GM12878 (cell line): ENCODE measurements around the gene SMARCB1. TPM values are rescaled to one million over a fixed set of nuclear protein-coding genes. Genes with fewer than 3 reads are reported as not detected.

ENCODE experiments used
- ATAC-seq: fragments of 200-7000 bp; cut with Tn5 transposase; 3 replicates; pipeline ENCODE4 v1.9.1; 2020; ENCODE audit warnings: mild to moderate bottlenecking, moderate library complexity
- BruUV-seq: library from RNA; stranded (reverse); fragments of 400-500 nt; replicated peaks from 2 replicates; lab custom pipeline; 2021; lab: Mats Ljungman, UMichigan
- CTCF ChIA-PET: fragments of 300-600 bp; sonication (Branson Sonifier 250); formaldehyde crosslinking; extraction: SDS; loops from one replicate; lab custom pipeline; 2021; ENCODE audit warnings: inconsistent platforms; lab: Yijun Ruan, JAX
- POLR2A ChIA-PET: fragments of 350-600 bp; formaldehyde crosslinking; extraction: SDS; loops from one replicate; lab custom pipeline; 2021; ENCODE audit warnings: inconsistent platforms; lab: Charles Lee
- RAD21 ChIA-PET: fragments of 300-600 bp; sonication (Branson Sonifier 250); formaldehyde crosslinking; loops from one replicate; lab custom pipeline; 2023; ENCODE audit warnings: antibody characterized with exemption; ENCODE audit not compliant: unreplicated experiment; lab: Charles Lee
- SMC1A ChIA-PET: fragments of 300-600 bp; sonication (Branson Sonifier 250); formaldehyde crosslinking; loops from one replicate; lab custom pipeline; 2023; ENCODE audit not compliant: unreplicated experiment, uncharacterized antibody; lab: Charles Lee
- DNase-seq: peaks from one replicate; pipeline ENCODE4 v3.0.0-alpha.2; 2011; ENCODE audit warnings: low read depth, low spot score
- FAIRE-seq: peaks from 3 replicates; lab custom pipeline; 2011; peaks lifted over from hg19 to GRCh38; lab: Jason Lieb, UNC
- H2AFZ ChIP-seq: 2 replicates; pipeline ENCODE4 v1.6.0; 2011; ENCODE audit warnings: low read depth, low read length, control low read depth; ENCODE audit not compliant: control insufficient read depth
- H3K27ac ChIP-seq: 2 replicates; pipeline ENCODE4 v1.5.1; 2011; ENCODE audit warnings: control low read depth; ENCODE audit not compliant: control insufficient read depth, insufficient read depth
- H3K27me3 ChIP-seq, 2 experiments: replicated peaks in 1 of 2; 2 replicates each; pipeline versions ENCODE4 v1.6.0 to v1.6.1; 2011; ENCODE audit warnings: low read length in 1 of 2; ENCODE audit not compliant: control insufficient read depth in 2 of 2, insufficient read depth in 2 of 2
- H3K36me3 ChIP-seq, 2 experiments: 2 replicates each; pipeline ENCODE4 v1.5.1; 2011; ENCODE audit warnings: low read length in 1 of 2; ENCODE audit not compliant: control insufficient read depth in 2 of 2, insufficient read depth in 2 of 2
- H3K4me1 ChIP-seq: 2 replicates; pipeline ENCODE4 v1.6.1; 2011; ENCODE audit warnings: mild to moderate bottlenecking, low read length, moderate library complexity, mixed read lengths; ENCODE audit not compliant: control insufficient read depth, insufficient read depth
- H3K4me2 ChIP-seq: 2 replicates; pipeline ENCODE4 v1.6.0; 2011; ENCODE audit warnings: control low read depth; ENCODE audit not compliant: control insufficient read depth, insufficient read depth
- H3K4me3 ChIP-seq: fragments of 200-600 bp; sonication (generic); 2 replicates; pipeline ENCODE4 v1.5.1; 2016
- H3K79me2 ChIP-seq: 2 replicates; pipeline ENCODE4 v1.6.0; 2011; ENCODE audit warnings: low read length; ENCODE audit not compliant: control insufficient read depth, insufficient read depth
- H3K9ac ChIP-seq: 2 replicates; pipeline ENCODE4 v1.8.0; 2011; ENCODE audit warnings: low read length, control low read depth, mixed read lengths; ENCODE audit not compliant: control insufficient read depth, insufficient read depth
- H3K9me3 ChIP-seq: replicated peaks from 3 replicates; pipeline ENCODE4 v1.5.1; 2011; ENCODE audit warnings: mild to moderate bottlenecking, low read length; ENCODE audit not compliant: control insufficient read depth, insufficient read depth
- H4K20me1 ChIP-seq: 2 replicates; pipeline ENCODE4 v1.6.0; 2011; ENCODE audit not compliant: control insufficient read depth, insufficient read depth
- RB1 ChIP-seq: fragments of 450-650 bp; formaldehyde crosslinking; IDR thresholded peaks from 2 replicates; pipeline ENCODE4 v1.6.1; 2017; ENCODE audit warnings: mild to moderate bottlenecking, borderline replicate concordance
- RCOR1 ChIP-seq: conservative IDR thresholded peaks from 2 replicates; pipeline ENCODE4 v1.6.1; 2012; ENCODE audit warnings: low read depth, low read length, improper control_type of control experiment
- ZNF24 ChIP-seq: fragments of 450-650 bp; IDR thresholded peaks from 2 replicates; pipeline ENCODE4 v1.6.1; 2017; ENCODE audit warnings: antibody characterized with exemption, mild to moderate bottlenecking
- ZNF592 ChIP-seq: fragments of 450-650 bp; IDR thresholded peaks from 2 replicates; pipeline ENCODE4 v1.6.1; 2017; ENCODE audit warnings: mild to moderate bottlenecking, moderate library complexity
- ZNF687 ChIP-seq: fragments of 450-650 bp; IDR thresholded peaks from 2 replicates; pipeline ENCODE4 v1.6.1; 2017; ENCODE audit warnings: mild to moderate bottlenecking, moderate library complexity
- WGBS: methylation state at CpG from one replicate; pipeline ENCODE4 v1.1.6; 2016; ENCODE audit warnings: low lambda C conversion rate; ENCODE audit not compliant: insufficient replicate concordance, insufficient coverage; ENCODE audit errors: missing lambda C conversion rate; 5-methylcytosine and 5-hydroxymethylcytosine counted together
- in situ Hi-C: fragments of 300-500 bp; cut with MboI; formaldehyde crosslinking; loops from 9 replicates; pipeline ENCODE4 v1.14.3; 2018; ENCODE audit warnings: mixed read lengths
- intact Hi-C: fragments of 100-400 bp; cut with micrococcal nuclease; formaldehyde crosslinking; loops from one replicate; pipeline ENCODE4 v1.14.2; 2022; ENCODE audit not compliant: unreplicated experiment
- polyA plus RNA-seq, 11 experiments: library from polyadenylated mRNA; depleted of rRNA in 4 of 11; unstranded in 6 of 11; stranded (reverse) in 5 of 11; fragments of >200 nt; fragmentation: Nextera tagmentation in 4 of 11; fragmentation: Illumina TruSeq in 1 of 11; extraction: Ambion mirVana in 4 of 11; extraction: Trizol in 1 of 11; gene quantifications; 1 replicate in 1 of 11; 2 replicates in 10 of 11; pipeline versions ENCODE4 v1.2.1 to v1.2.3, GENCODE V29; 2011 to 2016; ENCODE audit warnings: inconsistent platforms in 2 of 11, missing spikeins in 2 of 11, low read depth in 1 of 11
- total RNA-seq, 4 experiments: library from RNA; depleted of rRNA in 3 of 4; stranded (reverse); fragments of >200 nt in 3 of 4; fragmentation: Illumina TruSeq in 1 of 4; extraction: Trizol in 1 of 4; gene quantifications; 2 replicates each; pipeline versions ENCODE4 v1.2.1 to v1.2.3, GENCODE V29; 2013 to 2021

Gene SMARCB1
- total and polyA plus RNA-seq, 10 of the 15 experiments (the other 5 are each of a cell fraction or from before 2014, with no cell fraction given) = 9.1 to 215 (median 183) TPM

GRCh38 chr22:23743303-23743705, 43.5 kb upstream of the SMARCB1 start (continued):
- TF ChIP-seq RB1 = no peak
- TF ChIP-seq, all 136 proteins: peak for 3

- H3K79me2 ChIP-seq = no peaks in the 10 kb centered on the region
- H2AFZ ChIP-seq = no peak overlapping the region
- TF ChIP-seq ZNF592 (peak; percentile 98), ZNF687 (peak; percentile 99), ZNF24 (peak; percentile 94), RCOR1 (no peak)
- no TSS peak for BruUV-seq
- no peaks in the 10 kb centered on the region for H3K4me1 ChIP-seq
- no peak overlapping the region for H3K9ac ChIP-seq
- ChIA-PET RAD21 (no interaction called here), CTCF (no interaction called here), SMC1A (interaction anchor here (0.7 kb wide), 1 partner anchor 13 kb away, joined by 3 read pairs; no protein-coding TSS in a partner anchor), POLR2A (interaction anchor here (0.5 to 1.6 kb wide), 2 partner anchors 11 to 19 kb away, joined by 3 to 7 read pairs; no protein-coding TSS in a partner anchor)
- H3K27ac ChIP-seq = no peak overlapping the region
- no peaks in the 10 kb centered on the region; a peak in 1 of 4 replicates for H3K36me3 ChIP-seq
- H4K20me1 ChIP-seq = no peaks in the 10 kb centered on the region
- no peaks in the 10 kb centered on the region; the same call in 2 of the 3 replicates for H3K9me3 ChIP-seq
- WGBS = 95% methylated on average over 13 of the region's 13 CpGs
- H3K4me2 ChIP-seq = no peak overlapping the region
- no peak overlapping the region for H3K4me3 ChIP-seq
- no peak for DNase-seq
- FAIRE-seq = no peak
- in situ Hi-C loops = no loop called here
- ATAC-seq = no peak
- intact Hi-C loops = no loop called here
- no peaks in the 10 kb centered on the region for H3K27me3 ChIP-seq
These were observed 42.8 kb upstream of the SMARCB1 start for GRCh38 chr22:23744001-23744400.
